ENCODE data around the gene TP53BP2. TPM values are rescaled to one million over a fixed set of nuclear protein-coding genes. Genes with fewer than 3 reads are reported as not detected.

Gene TP53BP2
- polyA plus RNA-seq, 1 experiment = 48.1 TPM

GRCh38 chr1:223783676-223784075 is 62.1 kb downstream of the TP53BP2 start:
- ChIA-PET POLR2A (interaction anchor here (0.5 kb wide), 1 partner anchor 10 kb away, joined by 3 read pairs; no protein-coding TSS in a partner anchor), CTCF (interaction anchor here (1.5 to 2.0 kb wide), 2 partner anchors 34 to 267 kb away, joined by 4 read pairs; no protein-coding TSS in a partner anchor)
- no peak for DNase-seq (ENCODE audit: low read depth, low spot score)
- Histone ChIP-seq H3K4me3 (ENCODE audit: low read depth, low read length) (no peak overlapping the region), H3K9me3 (ENCODE audit: control insufficient read depth, insufficient read depth, low read length) (no peaks in the 10 kb centered on the region), H3K27me3 (ENCODE audit: control insufficient read depth, insufficient read depth, low read length) (no peaks in the 10 kb centered on the region), H3K27ac (ENCODE audit: low read depth, low read length) (no peak overlapping the region)
- no peak for TF ChIP-seq CTCF (IDR thresholded peaks at IDR 0.05; ENCODE audit: low read depth, low read length)

GRCh38 chr1:223780949-223781348 is 64.8 kb downstream of the TP53BP2 start:
- H3K27ac ChIP-seq (ENCODE audit: low read depth, low read length) = no peak overlapping the region
- no peak for DNase-seq (ENCODE audit: low read depth, low spot score)
- TF ChIP-seq CTCF (IDR thresholded peaks at IDR 0.05; ENCODE audit: low read depth, low read length) = no peak
- no peak overlapping the region for H3K4me3 ChIP-seq (ENCODE audit: low read depth, low read length)
- POLR2A ChIA-PET = interaction anchor here (1.6 kb wide), 1 partner anchor 65 kb away, joined by 5 read pairs; the partner anchor contains the start of gene TP53BP2
- no peaks in the 10 kb centered on the region for H3K27me3 ChIP-seq (ENCODE audit: control insufficient read depth, insufficient read depth, low read length)
- H3K9me3 ChIP-seq (ENCODE audit: control insufficient read depth, insufficient read depth, low read length) = no peaks in the 10 kb centered on the region
- CTCF ChIA-PET = no interaction called here

DNA sequence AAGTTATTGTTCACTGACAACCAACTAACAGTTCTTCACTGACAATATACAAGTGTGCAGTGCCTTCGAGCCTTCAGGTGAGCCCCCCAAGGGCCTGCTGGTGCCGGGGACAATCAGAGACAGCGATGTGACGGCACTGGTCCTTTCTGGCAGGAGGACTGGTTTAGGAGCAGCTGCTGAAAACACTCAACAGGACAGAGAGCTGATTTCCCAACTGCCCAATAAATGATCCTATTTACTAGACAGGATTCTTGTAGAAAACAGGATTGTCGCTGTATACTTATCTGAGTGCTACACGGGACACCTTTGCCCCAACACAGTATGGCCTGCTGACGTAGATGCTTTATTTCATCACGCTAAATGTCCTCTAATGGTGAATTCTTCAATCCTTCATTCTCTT is 65.4 kb downstream of the TP53BP2 start:
- no peaks in the 10 kb centered on the region for H3K9me3 ChIP-seq (ENCODE audit: control insufficient read depth, insufficient read depth, low read length)
- H3K27me3 ChIP-seq (ENCODE audit: control insufficient read depth, insufficient read depth, low read length) = no peaks in the 10 kb centered on the region
- ChIA-PET CTCF (interaction anchor here (0.8 kb wide), 1 partner anchor 66 kb away, joined by 3 read pairs; no protein-coding TSS in a partner anchor), POLR2A (interaction anchor here (1.6 kb wide), 1 partner anchor 66 kb away, joined by 5 read pairs; the partner anchor contains the start of gene TP53BP2)
- H3K27ac ChIP-seq (ENCODE audit: low read depth, low read length) = no peak overlapping the region
- no peak for TF ChIP-seq CTCF (IDR thresholded peaks at IDR 0.05; ENCODE audit: low read depth, low read length)
- H3K4me3 ChIP-seq (ENCODE audit: low read depth, low read length) = no peak overlapping the region
- DNase-seq (ENCODE audit: low read depth, low spot score) = no peak

DNA sequence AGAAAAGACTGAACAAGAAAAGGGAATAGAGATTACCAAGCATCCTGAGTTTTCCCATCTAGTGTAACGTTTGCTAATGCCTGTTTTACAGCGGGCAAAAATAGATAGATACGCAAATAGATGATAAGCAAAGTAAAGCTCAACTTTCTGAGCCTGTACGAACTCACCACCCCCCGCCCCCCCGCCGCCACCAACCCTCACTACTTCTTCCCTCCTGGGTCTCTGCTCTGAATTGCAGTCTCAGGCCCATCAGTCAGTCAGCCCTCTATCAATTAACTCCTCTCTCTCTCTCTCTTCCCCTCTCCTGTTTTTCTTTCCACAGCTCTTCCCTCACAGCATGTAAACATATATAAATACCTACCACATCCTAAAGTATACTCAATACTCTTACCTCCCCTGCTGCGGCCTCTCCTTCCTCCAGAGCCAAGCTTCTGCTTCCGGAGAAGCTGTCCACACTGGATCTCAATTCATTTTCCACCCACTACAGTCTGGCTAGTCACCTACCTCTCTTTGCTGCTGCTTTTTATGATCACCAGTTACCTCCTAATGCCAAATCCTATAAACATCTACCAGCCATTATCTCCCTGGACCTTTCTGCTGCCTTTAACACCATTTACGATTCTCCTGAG is 68.8 kb downstream of the TP53BP2 start:
- Histone ChIP-seq H3K27ac (ENCODE audit: low read depth, low read length) (peak overlapping the region; percentile 68), H3K9me3 (ENCODE audit: control insufficient read depth, insufficient read depth, low read length) (no peaks in the 10 kb centered on the region), H3K4me3 (ENCODE audit: low read depth, low read length) (no peak overlapping the region), H3K27me3 (ENCODE audit: control insufficient read depth, insufficient read depth, low read length) (no peaks in the 10 kb centered on the region)
- no peak for TF ChIP-seq CTCF (IDR thresholded peaks at IDR 0.05; ENCODE audit: low read depth, low read length)
- ChIA-PET CTCF (no interaction called here), POLR2A (no interaction called here)
- DNase-seq (ENCODE audit: low read depth, low spot score) = no peak

DNA sequence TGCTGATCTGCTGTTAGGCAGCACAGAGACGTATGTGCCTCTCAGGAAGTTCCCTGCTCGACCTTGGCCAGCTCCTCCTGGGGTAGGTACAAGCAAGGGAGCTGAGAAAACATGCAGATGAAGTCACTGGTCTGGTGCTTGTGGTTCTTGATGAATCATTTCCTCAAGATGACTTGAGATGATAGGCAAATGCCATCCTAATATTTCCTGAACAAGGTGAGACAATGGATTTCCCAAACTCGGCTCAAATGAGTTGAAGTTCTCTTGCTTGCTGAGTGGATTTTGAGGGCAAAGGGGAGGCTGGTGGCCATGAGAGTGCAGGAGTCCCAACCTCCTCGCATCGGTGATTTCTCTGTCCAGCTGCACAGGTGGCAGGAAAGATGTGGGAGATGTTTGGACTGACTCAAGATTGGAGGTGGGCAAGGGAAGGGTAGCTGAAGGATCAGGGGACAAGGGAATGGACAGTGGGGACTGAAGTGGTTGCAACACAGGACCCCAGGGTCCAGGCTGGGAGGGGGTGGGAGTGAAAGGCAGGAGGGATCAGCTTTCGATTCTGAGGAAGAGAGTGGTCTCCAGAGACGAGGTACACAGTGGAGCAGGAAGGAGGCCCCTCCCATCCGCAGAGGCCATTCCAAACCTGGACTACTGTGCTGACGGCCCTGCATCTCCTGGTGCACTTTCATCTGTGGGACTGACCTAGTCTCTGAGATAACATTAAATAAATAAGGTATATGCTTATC is 69.5 kb downstream of the TP53BP2 start:
- H3K4me3 ChIP-seq (ENCODE audit: low read depth, low read length) = no peak overlapping the region
- CTCF ChIA-PET = interaction anchor here (1.3 to 2.1 kb wide), 3 partner anchors 27 to 77 kb away, joined by 3 to 12 read pairs (median 4); no protein-coding TSS in a partner anchor
- POLR2A ChIA-PET = interaction anchor here (0.7 kb wide), 1 partner anchor 27 kb away, joined by 3 read pairs; no protein-coding TSS in a partner anchor

More for the DNA sequence above, 69.5 kb downstream of the TP53BP2 start:
- TF ChIP-seq CTCF (IDR thresholded peaks at IDR 0.05; ENCODE audit: low read depth, low read length) = no peak
- H3K27ac ChIP-seq (ENCODE audit: low read depth, low read length) = peak overlapping the region; percentile 68
- no peaks in the 10 kb centered on the region for H3K27me3 ChIP-seq (ENCODE audit: control insufficient read depth, insufficient read depth, low read length)
- peak; percentile 34 for DNase-seq (ENCODE audit: low read depth, low spot score)
- H3K9me3 ChIP-seq (ENCODE audit: control insufficient read depth, insufficient read depth, low read length) = no peaks in the 10 kb centered on the region
